ENCODE measurements around the gene RXRA.

GRCh38 chr9:134486143-134486591 lies 159.9 kb downstream of the RXRA start:
- no peak for TF ChIP-seq POLR2A (IDR thresholded peaks at IDR 0.05; ENCODE audit: low read depth, low read length)
- TF ChIP-seq TAF1 (IDR thresholded peaks at IDR 0.05; ENCODE audit: low read depth, low read length), result no peak

Measured in GM12891 (cell line).